GM12872 (cell line): Measurements from ENCODE around the gene COL25A1.
A peak's percentile ranks its signal among the peaks of the same experiment; 100 is the strongest.

Source experiments
- TF ChIP-seq, protein P1 (sequence below): IDR thresholded peaks from 3 replicates; pipeline ENCODE4 v1.5.1; 2011; ENCODE audit warnings: low read depth, mild to moderate bottlenecking, low read length, moderate library complexity; ENCODE audit not compliant: insufficient read depth

The COL25A1 gene

DNA sequence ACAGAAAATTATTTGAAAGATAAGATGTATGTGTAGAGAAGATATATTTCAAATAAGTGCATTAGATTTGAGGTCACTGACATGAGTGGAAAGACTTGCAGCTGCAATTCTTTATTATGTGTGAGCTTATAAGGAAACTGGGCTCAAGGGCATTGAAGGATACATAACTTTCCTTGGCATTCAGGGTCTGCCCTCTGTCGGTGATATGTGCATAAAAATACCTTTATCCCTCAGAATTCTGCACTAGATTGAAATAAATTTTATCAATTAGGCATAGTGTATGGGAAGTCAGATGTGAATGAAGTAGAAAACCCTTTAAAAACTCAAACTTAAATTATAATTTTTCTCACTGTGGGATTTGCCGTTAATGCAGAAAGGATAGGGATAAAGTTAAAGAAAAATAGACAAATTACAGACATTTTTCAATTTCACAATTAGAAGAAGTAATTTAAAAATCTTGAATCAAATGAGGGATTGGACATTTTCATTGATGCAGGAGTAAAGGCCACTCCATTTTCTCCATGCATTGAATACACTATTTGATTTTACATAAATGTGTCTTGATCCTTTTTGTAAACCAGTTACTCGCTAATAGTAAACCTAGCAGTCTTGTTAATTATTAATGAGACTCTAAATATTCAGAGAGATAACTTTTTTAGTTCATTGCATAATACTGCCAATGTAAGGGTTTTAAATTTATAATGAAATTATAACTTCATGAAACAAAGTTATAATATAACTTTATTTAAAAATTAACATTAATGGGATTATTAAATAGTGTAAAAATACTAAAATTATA is 518.6 kb downstream of the COL25A1 start:
- TF ChIP-seq, protein P1, sequence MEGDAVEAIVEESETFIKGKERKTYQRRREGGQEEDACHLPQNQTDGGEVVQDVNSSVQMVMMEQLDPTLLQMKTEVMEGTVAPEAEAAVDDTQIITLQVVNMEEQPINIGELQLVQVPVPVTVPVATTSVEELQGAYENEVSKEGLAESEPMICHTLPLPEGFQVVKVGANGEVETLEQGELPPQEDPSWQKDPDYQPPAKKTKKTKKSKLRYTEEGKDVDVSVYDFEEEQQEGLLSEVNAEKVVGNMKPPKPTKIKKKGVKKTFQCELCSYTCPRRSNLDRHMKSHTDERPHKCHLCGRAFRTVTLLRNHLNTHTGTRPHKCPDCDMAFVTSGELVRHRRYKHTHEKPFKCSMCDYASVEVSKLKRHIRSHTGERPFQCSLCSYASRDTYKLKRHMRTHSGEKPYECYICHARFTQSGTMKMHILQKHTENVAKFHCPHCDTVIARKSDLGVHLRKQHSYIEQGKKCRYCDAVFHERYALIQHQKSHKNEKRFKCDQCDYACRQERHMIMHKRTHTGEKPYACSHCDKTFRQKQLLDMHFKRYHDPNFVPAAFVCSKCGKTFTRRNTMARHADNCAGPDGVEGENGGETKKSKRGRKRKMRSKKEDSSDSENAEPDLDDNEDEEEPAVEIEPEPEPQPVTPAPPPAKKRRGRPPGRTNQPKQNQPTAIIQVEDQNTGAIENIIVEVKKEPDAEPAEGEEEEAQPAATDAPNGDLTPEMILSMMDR = 0 out of 3 replicates have a peak, but pooled peaks have one; percentile 3

DNA sequence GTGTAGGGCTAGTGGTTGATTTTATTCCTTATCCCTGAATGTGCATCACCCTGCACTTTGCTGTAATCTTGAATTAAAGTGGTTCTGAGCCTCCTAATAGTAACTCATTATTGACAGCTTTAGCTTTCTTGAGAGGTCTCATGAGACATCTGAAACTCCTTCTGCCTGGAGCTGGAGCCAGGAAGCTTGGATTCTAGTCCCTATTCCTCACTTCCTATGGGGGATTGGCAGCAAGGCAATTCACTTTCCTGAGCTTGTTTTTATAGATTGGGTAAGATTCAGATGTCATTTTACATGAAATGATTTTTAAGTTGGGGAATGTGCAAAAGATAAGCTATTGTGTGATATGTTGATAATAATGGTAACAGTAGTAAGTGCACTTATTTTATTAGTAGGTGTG is 522.5 kb downstream of the COL25A1 start:
- TF ChIP-seq, protein P1 = no peak

DNA sequence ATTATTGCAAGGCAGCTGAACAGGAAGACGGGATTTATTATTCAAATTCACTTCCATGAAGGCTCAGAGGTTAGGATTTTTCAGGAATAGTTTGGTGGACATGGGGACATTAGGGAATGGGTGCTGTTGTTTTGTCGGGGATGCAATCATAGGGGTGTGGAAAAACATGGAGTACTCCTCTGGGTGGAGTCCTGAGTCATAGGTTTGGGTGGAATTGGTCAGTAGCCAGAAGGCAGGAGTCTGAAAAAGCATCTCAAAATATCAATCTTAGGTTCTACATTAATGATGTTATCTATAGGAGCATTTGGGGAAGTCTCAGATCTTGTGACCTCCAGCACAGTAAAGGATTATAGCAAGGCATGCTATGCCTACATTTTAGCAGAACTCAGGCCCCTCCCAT is 525.1 kb downstream of the COL25A1 start:
- TF ChIP-seq, protein P1 = no peak

DNA sequence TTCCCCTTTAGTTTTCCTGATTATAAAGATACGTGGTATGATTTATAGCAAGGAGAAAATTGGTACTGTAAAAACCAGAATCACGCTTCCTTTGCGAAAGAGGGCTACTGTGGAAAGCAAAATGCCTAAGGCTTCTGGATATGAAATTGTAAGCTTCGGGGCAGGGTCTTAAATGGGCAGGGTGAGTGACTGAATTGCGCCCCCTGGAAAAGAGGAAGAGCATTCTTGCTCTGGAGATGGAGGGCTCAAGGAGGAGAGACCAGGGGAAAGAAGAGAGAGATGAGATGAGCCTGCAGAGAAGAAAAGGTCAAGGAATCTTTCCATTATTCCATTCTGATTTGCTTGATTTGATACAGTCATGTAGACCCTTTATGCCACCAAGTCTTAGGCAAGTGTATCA is 526.5 kb downstream of the COL25A1 start:
- TF ChIP-seq, protein P1 = no peak

DNA sequence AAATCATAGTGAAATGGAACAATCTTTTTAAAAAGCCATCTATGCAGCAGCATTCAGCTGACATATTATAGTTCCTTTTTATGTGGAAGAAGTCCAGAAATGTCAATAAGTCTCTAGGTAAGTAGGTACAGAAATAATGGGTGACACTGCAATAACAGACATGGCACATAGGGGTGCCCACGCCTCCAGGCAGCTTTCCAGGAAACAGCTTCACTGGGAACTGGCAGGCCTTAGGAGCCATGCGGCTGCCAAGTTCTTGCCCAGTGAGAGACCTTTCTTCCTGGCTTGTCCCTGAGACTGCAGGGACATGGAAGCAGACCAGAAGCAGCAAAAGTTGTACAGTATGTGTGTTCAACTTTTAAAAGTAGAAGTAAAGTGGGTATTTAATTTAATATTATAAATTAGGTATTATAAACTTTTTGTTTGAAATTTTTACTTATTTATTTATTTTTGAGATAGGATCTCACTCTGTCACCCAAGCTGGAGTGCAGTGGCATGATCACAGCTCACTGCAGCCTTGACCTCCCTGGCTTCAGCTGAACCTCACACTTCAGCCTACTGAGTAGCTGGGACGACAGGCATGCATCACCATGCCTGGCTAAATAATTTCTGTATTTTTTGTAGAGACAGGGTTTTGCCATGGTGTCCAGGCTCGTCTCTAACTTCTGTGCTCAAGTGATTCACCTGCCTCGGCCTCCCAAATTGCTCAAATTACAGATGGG is 527.5 kb downstream of the COL25A1 start:
- TF ChIP-seq, protein P1 = no peak

DNA sequence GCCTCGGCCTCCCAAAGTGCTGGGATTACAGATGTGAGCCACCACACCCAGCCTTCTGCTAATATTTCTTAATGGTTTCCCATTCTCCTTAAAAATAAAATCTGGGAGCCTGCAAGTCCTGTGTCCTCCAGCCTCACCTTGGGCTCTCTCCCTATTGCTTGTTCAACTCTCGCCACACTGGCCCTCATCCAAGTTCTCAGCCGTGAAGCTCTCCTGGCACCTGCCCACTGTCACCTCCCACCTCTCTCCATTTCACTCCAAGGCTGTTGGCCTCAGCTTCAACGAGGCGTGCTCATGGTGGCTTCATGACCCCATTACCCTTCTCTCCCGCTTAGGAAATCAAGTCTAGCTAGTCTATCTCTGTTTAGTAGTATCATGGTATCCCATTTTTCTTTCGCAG is 530.1 kb downstream of the COL25A1 start:
- TF ChIP-seq, protein P1 = no peak

DNA sequence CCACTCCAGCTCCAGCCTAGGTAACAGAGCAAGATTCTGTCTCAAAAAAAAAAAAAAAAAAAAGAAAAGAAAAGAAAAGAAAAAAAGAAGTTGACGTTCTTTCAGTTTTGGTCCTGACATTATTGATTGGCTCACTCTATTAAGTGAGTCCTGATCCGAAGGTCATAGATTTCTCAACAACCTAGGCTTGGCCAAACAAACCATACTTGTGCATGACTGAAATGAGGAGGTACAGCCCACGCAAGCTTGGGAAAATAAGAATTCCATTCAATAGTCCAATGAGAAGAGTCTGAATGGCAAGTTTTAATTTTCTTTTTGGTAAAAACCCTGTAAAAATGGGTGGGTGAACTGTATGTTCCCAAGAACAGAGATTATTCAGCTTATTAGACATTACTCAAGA is 536.4 kb downstream of the COL25A1 start:
- TF ChIP-seq, protein P1 = no peak
